PC-3 (cell line): ENCODE data around the gene LRRC3.

Experiments used
- EZH2phosphoT487 ChIP-seq: fragments of 300-600 bp; sonication (generic); IDR thresholded peaks from 2 replicates; pipeline ENCODE4 v1.6.1; 2018; ENCODE audit warnings: mild to moderate bottlenecking, antibody characterized with exemption, low read length, borderline replicate concordance
- TF ChIP-seq, protein P1 (sequence below): fragments of 300-600 bp; sonication (generic); conservative IDR thresholded peaks from 2 replicates; pipeline ENCODE4 v1.5.1; 2017; ENCODE audit warnings: antibody characterized with exemption, low read depth, mild to moderate bottlenecking, low read length

DNA sequence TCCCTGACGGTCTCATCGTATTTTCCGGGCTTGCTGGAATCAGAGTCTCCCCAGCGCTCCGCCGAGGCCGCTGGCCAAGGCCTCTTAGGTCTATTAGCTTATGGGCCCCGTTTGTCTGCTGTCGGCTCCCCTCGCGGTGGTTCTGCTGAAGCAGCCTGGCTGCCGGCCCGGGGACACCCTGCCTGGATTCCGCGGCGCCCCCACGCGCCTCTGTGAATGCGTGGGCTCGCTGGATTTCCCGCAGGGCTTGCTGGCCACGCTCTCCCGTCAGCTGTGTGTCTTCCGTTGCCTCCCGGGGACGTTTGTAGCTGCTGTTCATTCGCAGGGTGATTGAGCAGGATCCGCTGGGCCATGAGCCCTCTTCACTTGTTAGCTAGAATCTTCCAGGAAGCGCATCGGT lies 8.4 kb downstream of the LRRC3 start:
- TF ChIP-seq, protein P1, sequence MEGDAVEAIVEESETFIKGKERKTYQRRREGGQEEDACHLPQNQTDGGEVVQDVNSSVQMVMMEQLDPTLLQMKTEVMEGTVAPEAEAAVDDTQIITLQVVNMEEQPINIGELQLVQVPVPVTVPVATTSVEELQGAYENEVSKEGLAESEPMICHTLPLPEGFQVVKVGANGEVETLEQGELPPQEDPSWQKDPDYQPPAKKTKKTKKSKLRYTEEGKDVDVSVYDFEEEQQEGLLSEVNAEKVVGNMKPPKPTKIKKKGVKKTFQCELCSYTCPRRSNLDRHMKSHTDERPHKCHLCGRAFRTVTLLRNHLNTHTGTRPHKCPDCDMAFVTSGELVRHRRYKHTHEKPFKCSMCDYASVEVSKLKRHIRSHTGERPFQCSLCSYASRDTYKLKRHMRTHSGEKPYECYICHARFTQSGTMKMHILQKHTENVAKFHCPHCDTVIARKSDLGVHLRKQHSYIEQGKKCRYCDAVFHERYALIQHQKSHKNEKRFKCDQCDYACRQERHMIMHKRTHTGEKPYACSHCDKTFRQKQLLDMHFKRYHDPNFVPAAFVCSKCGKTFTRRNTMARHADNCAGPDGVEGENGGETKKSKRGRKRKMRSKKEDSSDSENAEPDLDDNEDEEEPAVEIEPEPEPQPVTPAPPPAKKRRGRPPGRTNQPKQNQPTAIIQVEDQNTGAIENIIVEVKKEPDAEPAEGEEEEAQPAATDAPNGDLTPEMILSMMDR, result no peak
- no peak for TF ChIP-seq EZH2phosphoT487
